ENCODE data around the gene GJD4. TPM values are rescaled to one million over a fixed set of nuclear protein-coding genes. Genes with fewer than 3 reads are reported as not detected.

Gene GJD4
- total and polyA plus RNA-seq, 4 donors: not detected

DNA sequence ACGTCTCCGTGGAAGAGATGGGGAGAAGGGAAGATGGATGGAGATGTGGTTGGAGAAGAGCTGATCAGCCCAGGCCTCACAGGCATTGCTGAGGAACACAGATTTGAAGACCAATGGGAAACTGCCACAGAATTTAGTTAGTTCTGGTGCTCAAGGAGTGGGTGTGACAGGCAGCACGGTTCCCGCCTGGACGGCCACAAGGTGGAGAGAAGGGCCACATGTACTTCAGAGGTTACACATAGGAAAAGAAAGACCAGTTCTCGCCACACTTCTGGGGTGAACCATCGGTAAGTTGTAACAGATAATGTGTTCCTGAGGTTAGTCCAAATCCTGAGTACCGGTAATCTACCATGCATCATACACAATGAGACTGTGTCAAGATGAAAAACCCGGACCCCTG, 29.5 kb upstream of the GJD4 start (continued):
- TF ChIP-seq, protein P1, sequence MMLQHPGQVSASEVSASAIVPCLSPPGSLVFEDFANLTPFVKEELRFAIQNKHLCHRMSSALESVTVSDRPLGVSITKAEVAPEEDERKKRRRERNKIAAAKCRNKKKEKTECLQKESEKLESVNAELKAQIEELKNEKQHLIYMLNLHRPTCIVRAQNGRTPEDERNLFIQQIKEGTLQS (IDR thresholded peaks at IDR 0.05): no peak
- TF ChIP-seq EGR1 (IDR thresholded peaks at IDR 0.05; ENCODE audit: low read depth in 2 of 2) (no peak), HNF4G (IDR thresholded peaks at IDR 0.05) (no peak), RAD21 (IDR thresholded peaks at IDR 0.05) (no peak), HNF4A (conservative IDR thresholded peaks at IDR 0.05) (no peak)

DNA sequence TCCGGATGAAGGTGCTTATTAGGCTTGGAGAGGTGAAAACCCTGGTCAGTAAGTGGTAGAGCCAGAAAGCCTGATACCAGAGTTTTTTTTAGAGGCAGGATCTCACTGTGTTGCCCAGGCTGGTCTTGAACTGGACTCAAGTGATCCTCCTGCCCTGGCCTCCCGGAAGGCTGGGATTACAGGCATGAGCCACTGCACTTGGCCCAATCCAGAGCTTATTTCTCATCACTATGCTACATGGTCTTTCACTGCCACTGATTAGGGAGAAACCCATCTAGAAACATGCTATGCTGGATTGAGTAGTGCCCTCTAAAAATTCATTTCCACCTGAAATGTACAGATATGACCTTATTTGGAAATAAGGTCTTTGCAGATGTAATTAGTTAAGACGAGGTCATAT, 28.4 kb upstream of the GJD4 start:
- WGBS: 97% methylated on average over 3 of the region's 3 CpGs
- TF ChIP-seq NR2F2 (IDR thresholded peaks at IDR 0.05): no peak
- TF ChIP-seq RXRA (IDR thresholded peaks at IDR 0.05): no peak
- TF ChIP-seq FOXA2 (IDR thresholded peaks at IDR 0.05): no peak
- no peak for TF ChIP-seq JUND (IDR thresholded peaks at IDR 0.05)
- no peak for TF ChIP-seq RAD21 (IDR thresholded peaks at IDR 0.05)
- TF ChIP-seq, protein P2, sequence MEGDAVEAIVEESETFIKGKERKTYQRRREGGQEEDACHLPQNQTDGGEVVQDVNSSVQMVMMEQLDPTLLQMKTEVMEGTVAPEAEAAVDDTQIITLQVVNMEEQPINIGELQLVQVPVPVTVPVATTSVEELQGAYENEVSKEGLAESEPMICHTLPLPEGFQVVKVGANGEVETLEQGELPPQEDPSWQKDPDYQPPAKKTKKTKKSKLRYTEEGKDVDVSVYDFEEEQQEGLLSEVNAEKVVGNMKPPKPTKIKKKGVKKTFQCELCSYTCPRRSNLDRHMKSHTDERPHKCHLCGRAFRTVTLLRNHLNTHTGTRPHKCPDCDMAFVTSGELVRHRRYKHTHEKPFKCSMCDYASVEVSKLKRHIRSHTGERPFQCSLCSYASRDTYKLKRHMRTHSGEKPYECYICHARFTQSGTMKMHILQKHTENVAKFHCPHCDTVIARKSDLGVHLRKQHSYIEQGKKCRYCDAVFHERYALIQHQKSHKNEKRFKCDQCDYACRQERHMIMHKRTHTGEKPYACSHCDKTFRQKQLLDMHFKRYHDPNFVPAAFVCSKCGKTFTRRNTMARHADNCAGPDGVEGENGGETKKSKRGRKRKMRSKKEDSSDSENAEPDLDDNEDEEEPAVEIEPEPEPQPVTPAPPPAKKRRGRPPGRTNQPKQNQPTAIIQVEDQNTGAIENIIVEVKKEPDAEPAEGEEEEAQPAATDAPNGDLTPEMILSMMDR (IDR thresholded peaks at IDR 0.05; ENCODE audit: low read depth, low read length, missing input control): no peak
- TF ChIP-seq HNF4G (IDR thresholded peaks at IDR 0.05): no peak
- TF ChIP-seq, protein P3, sequence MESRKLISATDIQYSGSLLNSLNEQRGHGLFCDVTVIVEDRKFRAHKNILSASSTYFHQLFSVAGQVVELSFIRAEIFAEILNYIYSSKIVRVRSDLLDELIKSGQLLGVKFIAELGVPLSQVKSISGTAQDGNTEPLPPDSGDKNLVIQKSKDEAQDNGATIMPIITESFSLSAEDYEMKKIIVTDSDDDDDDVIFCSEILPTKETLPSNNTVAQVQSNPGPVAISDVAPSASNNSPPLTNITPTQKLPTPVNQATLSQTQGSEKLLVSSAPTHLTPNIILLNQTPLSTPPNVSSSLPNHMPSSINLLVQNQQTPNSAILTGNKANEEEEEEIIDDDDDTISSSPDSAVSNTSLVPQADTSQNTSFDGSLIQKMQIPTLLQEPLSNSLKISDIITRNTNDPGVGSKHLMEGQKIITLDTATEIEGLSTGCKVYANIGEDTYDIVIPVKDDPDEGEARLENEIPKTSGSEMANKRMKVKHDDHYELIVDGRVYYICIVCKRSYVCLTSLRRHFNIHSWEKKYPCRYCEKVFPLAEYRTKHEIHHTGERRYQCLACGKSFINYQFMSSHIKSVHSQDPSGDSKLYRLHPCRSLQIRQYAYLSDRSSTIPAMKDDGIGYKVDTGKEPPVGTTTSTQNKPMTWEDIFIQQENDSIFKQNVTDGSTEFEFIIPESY (IDR thresholded peaks at IDR 0.05): no peak
- TF ChIP-seq SP1 (IDR thresholded peaks at IDR 0.05): no peak
- no peak for TF ChIP-seq HNF4A (conservative IDR thresholded peaks at IDR 0.05)
- TF ChIP-seq FOXA1 (IDR thresholded peaks at IDR 0.05): no peak
- TF ChIP-seq, protein P1 (IDR thresholded peaks at IDR 0.05): no peak
- TF ChIP-seq, protein P4, sequence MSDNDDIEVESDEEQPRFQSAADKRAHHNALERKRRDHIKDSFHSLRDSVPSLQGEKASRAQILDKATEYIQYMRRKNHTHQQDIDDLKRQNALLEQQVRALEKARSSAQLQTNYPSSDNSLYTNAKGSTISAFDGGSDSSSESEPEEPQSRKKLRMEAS (IDR thresholded peaks at IDR 0.05): no peak
- TF ChIP-seq GABPA (IDR thresholded peaks at IDR 0.05 in 1 of 2, conservative IDR thresholded peaks at IDR 0.05 in 1 of 2): no peak
- no peak for TF ChIP-seq TAF1 (conservative IDR thresholded peaks at IDR 0.05)
- TF ChIP-seq, protein P5, sequence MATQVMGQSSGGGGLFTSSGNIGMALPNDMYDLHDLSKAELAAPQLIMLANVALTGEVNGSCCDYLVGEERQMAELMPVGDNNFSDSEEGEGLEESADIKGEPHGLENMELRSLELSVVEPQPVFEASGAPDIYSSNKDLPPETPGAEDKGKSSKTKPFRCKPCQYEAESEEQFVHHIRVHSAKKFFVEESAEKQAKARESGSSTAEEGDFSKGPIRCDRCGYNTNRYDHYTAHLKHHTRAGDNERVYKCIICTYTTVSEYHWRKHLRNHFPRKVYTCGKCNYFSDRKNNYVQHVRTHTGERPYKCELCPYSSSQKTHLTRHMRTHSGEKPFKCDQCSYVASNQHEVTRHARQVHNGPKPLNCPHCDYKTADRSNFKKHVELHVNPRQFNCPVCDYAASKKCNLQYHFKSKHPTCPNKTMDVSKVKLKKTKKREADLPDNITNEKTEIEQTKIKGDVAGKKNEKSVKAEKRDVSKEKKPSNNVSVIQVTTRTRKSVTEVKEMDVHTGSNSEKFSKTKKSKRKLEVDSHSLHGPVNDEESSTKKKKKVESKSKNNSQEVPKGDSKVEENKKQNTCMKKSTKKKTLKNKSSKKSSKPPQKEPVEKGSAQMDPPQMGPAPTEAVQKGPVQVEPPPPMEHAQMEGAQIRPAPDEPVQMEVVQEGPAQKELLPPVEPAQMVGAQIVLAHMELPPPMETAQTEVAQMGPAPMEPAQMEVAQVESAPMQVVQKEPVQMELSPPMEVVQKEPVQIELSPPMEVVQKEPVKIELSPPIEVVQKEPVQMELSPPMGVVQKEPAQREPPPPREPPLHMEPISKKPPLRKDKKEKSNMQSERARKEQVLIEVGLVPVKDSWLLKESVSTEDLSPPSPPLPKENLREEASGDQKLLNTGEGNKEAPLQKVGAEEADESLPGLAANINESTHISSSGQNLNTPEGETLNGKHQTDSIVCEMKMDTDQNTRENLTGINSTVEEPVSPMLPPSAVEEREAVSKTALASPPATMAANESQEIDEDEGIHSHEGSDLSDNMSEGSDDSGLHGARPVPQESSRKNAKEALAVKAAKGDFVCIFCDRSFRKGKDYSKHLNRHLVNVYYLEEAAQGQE (IDR thresholded peaks at IDR 0.05): no peak
- TF ChIP-seq EGR1 (IDR thresholded peaks at IDR 0.05; ENCODE audit: low read depth in 2 of 2): no peak
- TF ChIP-seq YY1 (IDR thresholded peaks at IDR 0.05): no peak
- H3K27ac ChIP-seq (ENCODE audit: low read depth in 1 of 2, low read length in 2 of 2): no peak overlapping the region

More for the DNA sequence above, 28.4 kb upstream of the GJD4 start:
- no peaks in the 10 kb centered on the region for H3K4me1 ChIP-seq (ENCODE audit: control insufficient read depth in 4 of 4, insufficient read depth in 4 of 4, low read length in 3 of 4)
- no peaks in the 10 kb centered on the region for H3K9me3 ChIP-seq (ENCODE audit: control insufficient read depth in 4 of 4, low read length in 3 of 4)
- DNase-seq (ENCODE audit: low spot score): no peak
- H3K27me3 ChIP-seq (ENCODE audit: control insufficient read depth in 4 of 4, insufficient read depth in 4 of 4, low read length in 3 of 4): no peaks in the 10 kb centered on the region
- H3K9ac ChIP-seq (ENCODE audit: low read depth in 1 of 2, low read length in 2 of 2): no peak overlapping the region
- H3K36me3 ChIP-seq (ENCODE audit: control insufficient read depth in 4 of 4, insufficient read depth in 3 of 4, low read depth in 1 of 4, low read length in 3 of 4): peaks cover 0 to 5% (median 2%) of the 10 kb centered on the region in 4 donors
- no peak overlapping the region for H3K4me3 ChIP-seq (ENCODE audit: low read depth in 1 of 3, low read length in 3 of 3)
